ENCODE measurements around the gene VGLL4.

VGLL4 gene

DNA sequence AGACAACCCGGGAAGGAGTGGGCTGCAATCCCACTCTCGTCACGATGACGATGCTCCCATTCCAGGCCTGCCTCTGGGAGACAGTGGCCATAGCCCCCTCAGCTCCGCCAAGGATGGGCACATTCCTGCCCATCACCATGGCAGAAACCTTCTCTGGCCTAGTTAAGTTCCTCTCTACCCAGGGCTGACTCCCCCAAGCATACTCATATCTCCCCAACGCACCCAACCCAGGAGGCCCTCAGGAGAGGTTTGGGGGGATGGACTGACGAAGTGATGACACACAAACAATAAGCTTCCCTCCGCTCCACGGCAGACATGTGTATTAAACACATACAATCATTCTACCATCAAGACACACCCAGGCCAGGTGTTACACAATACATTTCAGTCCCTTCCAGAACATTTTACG lies 60.1 kb downstream of the VGLL4 start:
- H2AFZ ChIP-seq (ENCODE audit: low read length): no peak overlapping the region
- peaks cover 98% of the 10 kb centered on the region for H4K20me1 ChIP-seq (ENCODE audit: insufficient read depth, low read length, poor library complexity, severe bottlenecking)
- no peaks in the 10 kb centered on the region for H3F3A ChIP-seq (ENCODE audit: low read depth)
- no peak overlapping the region for H3K9ac ChIP-seq (ENCODE audit: low read depth, low read length, poor library complexity, severe bottlenecking)
- H3K4me2 ChIP-seq (ENCODE audit: low read depth, low read length, poor library complexity, severe bottlenecking): no peak overlapping the region
- no peaks in the 10 kb centered on the region for H3K27me3 ChIP-seq (ENCODE audit: insufficient read depth, low read length, poor library complexity, severe bottlenecking)
- H3K9me2 ChIP-seq (replicated peaks; ENCODE audit: low read depth, low read length): no peaks in the 10 kb centered on the region
- no peak overlapping the region for H3K4me3 ChIP-seq (ENCODE audit: low read length, poor library complexity, severe bottlenecking)
- TF ChIP-seq EZH2phosphoT487 (IDR thresholded peaks at IDR 0.05; ENCODE audit: borderline replicate concordance): no peak
- TF ChIP-seq, protein P1, sequence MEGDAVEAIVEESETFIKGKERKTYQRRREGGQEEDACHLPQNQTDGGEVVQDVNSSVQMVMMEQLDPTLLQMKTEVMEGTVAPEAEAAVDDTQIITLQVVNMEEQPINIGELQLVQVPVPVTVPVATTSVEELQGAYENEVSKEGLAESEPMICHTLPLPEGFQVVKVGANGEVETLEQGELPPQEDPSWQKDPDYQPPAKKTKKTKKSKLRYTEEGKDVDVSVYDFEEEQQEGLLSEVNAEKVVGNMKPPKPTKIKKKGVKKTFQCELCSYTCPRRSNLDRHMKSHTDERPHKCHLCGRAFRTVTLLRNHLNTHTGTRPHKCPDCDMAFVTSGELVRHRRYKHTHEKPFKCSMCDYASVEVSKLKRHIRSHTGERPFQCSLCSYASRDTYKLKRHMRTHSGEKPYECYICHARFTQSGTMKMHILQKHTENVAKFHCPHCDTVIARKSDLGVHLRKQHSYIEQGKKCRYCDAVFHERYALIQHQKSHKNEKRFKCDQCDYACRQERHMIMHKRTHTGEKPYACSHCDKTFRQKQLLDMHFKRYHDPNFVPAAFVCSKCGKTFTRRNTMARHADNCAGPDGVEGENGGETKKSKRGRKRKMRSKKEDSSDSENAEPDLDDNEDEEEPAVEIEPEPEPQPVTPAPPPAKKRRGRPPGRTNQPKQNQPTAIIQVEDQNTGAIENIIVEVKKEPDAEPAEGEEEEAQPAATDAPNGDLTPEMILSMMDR (conservative IDR thresholded peaks at IDR 0.05; ENCODE audit: low read length): no peak
- peaks cover 5% of the 10 kb centered on the region for H3K4me1 ChIP-seq (ENCODE audit: insufficient read depth, low read length, poor library complexity, severe bottlenecking)
- H3K9me3 ChIP-seq (ENCODE audit: insufficient read depth, low read depth, low read length): no peaks in the 10 kb centered on the region
- peaks cover 46% of the 10 kb centered on the region; the same call in 1 of the 2 replicates for H3K36me3 ChIP-seq (ENCODE audit: insufficient read depth, low read length)
- peaks cover 99% of the 10 kb centered on the region for H3K79me2 ChIP-seq (ENCODE audit: insufficient read depth, low read length)

DNA sequence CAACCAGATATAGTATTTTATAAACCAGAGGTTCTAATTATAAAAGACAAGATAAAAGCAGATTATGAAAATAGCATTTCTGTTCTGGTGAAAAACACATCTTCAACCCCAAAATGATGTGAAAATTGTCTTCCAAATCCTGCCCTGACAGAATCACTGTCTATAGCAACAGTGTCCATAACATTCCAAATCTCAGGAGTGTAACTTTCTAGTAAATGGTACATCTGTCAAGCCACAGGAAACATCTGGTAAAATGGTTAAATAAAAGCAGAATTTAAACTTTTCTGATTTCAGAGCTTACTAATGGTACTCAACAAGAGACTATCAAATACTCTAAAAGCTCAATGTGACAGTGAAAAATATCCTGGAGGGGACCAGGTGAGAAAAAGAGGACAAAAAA lies 60.5 kb downstream of the VGLL4 start:
- Histone ChIP-seq H3K4me3 (ENCODE audit: low read length, poor library complexity, severe bottlenecking) (no peak overlapping the region), H3K9me3 (ENCODE audit: insufficient read depth, low read depth, low read length) (no peaks in the 10 kb centered on the region), H4K20me1 (ENCODE audit: insufficient read depth, low read length, poor library complexity, severe bottlenecking) (peaks cover 98% of the 10 kb centered on the region), H3K9me2 (replicated peaks; ENCODE audit: low read depth, low read length) (no peaks in the 10 kb centered on the region), H3F3A (ENCODE audit: low read depth) (no peaks in the 10 kb centered on the region), H3K79me2 (ENCODE audit: insufficient read depth, low read length) (peaks cover 99% of the 10 kb centered on the region), H3K27me3 (ENCODE audit: insufficient read depth, low read length, poor library complexity, severe bottlenecking) (no peaks in the 10 kb centered on the region), H3K9ac (ENCODE audit: low read depth, low read length, poor library complexity, severe bottlenecking) (no peak overlapping the region), H2AFZ (ENCODE audit: low read length) (no peak overlapping the region), H3K36me3 (ENCODE audit: insufficient read depth, low read length) (peaks cover 42% of the 10 kb centered on the region; the same call in 1 of the 2 replicates), H3K4me1 (ENCODE audit: insufficient read depth, low read length, poor library complexity, severe bottlenecking) (peaks cover 5% of the 10 kb centered on the region), H3K4me2 (ENCODE audit: low read depth, low read length, poor library complexity, severe bottlenecking) (no peak overlapping the region)
- TF ChIP-seq, protein P1 (conservative IDR thresholded peaks at IDR 0.05; ENCODE audit: low read length): no peak
- no peak for TF ChIP-seq EZH2phosphoT487 (IDR thresholded peaks at IDR 0.05; ENCODE audit: borderline replicate concordance)

GRCh38 chr3:11582191-11582968 lies 61.3 kb downstream of the VGLL4 start:
- Histone ChIP-seq H3F3A (ENCODE audit: low read depth) (no peaks in the 10 kb centered on the region), H3K9me3 (ENCODE audit: insufficient read depth, low read depth, low read length) (no peaks in the 10 kb centered on the region), H3K4me1 (ENCODE audit: insufficient read depth, low read length, poor library complexity, severe bottlenecking) (peaks cover 5% of the 10 kb centered on the region), H3K36me3 (ENCODE audit: insufficient read depth, low read length) (peaks cover 38% of the 10 kb centered on the region; the same call in 1 of the 2 replicates), H2AFZ (ENCODE audit: low read length) (no peak overlapping the region), H3K4me3 (ENCODE audit: low read length, poor library complexity, severe bottlenecking) (no peak overlapping the region), H3K27me3 (ENCODE audit: insufficient read depth, low read length, poor library complexity, severe bottlenecking) (no peaks in the 10 kb centered on the region), H3K9ac (ENCODE audit: low read depth, low read length, poor library complexity, severe bottlenecking) (no peak overlapping the region), H4K20me1 (ENCODE audit: insufficient read depth, low read length, poor library complexity, severe bottlenecking) (peaks cover 97% of the 10 kb centered on the region), H3K4me2 (ENCODE audit: low read depth, low read length, poor library complexity, severe bottlenecking) (peak overlapping the region; percentile 38), H3K9me2 (replicated peaks; ENCODE audit: low read depth, low read length) (no peaks in the 10 kb centered on the region), H3K79me2 (ENCODE audit: insufficient read depth, low read length) (peaks cover 99% of the 10 kb centered on the region)
- TF ChIP-seq, protein P1 (conservative IDR thresholded peaks at IDR 0.05; ENCODE audit: low read length): no peak
- TF ChIP-seq EZH2phosphoT487 (IDR thresholded peaks at IDR 0.05; ENCODE audit: borderline replicate concordance): no peak

Measured in Loucy (cell line).